Measurements from ENCODE around the gene CEP104. TPM values are rescaled to one million over a fixed set of nuclear protein-coding genes. Genes with fewer than 3 reads are reported as not detected.

The CEP104 gene
- total and polyA plus RNA-seq, 9 of the 15 experiments (the other 6 are each of a cell fraction or from before 2014, with no cell fraction given), result 11.2 to 63.4 (median 42.6) TPM

GRCh38 chr1:3774946-3775489 is 82.0 kb downstream of the CEP104 start (continued):
- TF ChIP-seq ZBTB7A (IDR thresholded peaks at IDR 0.05; ENCODE audit: borderline replicate concordance, control insufficient read depth, low read depth, low read length), result 0 out of 2 replicates have a peak, but pooled peaks have one; percentile 62
- TF ChIP-seq MTA1 (IDR thresholded peaks at IDR 0.05; ENCODE audit: borderline replicate concordance), result no peak; the same call in 1 of the 2 replicates
- no peak for TF ChIP-seq BDP1 (IDR thresholded peaks at IDR 0.05; ENCODE audit: insufficient read depth, insufficient read length)
- no peak for TF ChIP-seq YY1 (IDR thresholded peaks at IDR 0.05; ENCODE audit: borderline replicate concordance in 1 of 3, control insufficient read depth in 1 of 3, extremely low read depth in 1 of 3, insufficient read depth in 3 of 3, insufficient read length in 1 of 3, insufficient replicate concordance in 2 of 3, low read depth in 1 of 3, low read length in 2 of 3)
- TF ChIP-seq ZKSCAN1 (IDR thresholded peaks at IDR 0.05; ENCODE audit: low read depth, low read length), result no peak
- no peak for TF ChIP-seq HBP1 (CRISPR knock-in tag; IDR thresholded peaks at IDR 0.05)
- TF ChIP-seq POLR2AphosphoS5 (IDR thresholded peaks at IDR 0.05; ENCODE audit: control insufficient read depth, insufficient read depth, low read depth, low read length), result peak; percentile 92
- peak; percentile 96 for TF ChIP-seq TCF3 (CRISPR knock-in tag; IDR thresholded peaks at IDR 0.05)
- no peak for TF ChIP-seq SRSF7 (optimal IDR thresholded peaks at IDR 0.05; ENCODE audit: low read depth, low read length)
- TF ChIP-seq MTA2 (IDR thresholded peaks at IDR 0.05; ENCODE audit: low read depth), result peak; percentile 89
- TF ChIP-seq THRAP3 (IDR thresholded peaks at IDR 0.05; ENCODE audit: borderline replicate concordance), result no peak
- no peak for TF ChIP-seq MAX (CRISPR knock-in tag; IDR thresholded peaks at IDR 0.05)
- TF ChIP-seq GTF2F1 (IDR thresholded peaks at IDR 0.05; ENCODE audit: low read depth, low read length), result no peak
- TF ChIP-seq SMAD1 (IDR thresholded peaks at IDR 0.05; ENCODE audit: low read depth, low read length, partially characterized antibody), result peak; percentile 69
- TF ChIP-seq ILF3 (IDR thresholded peaks at IDR 0.05; ENCODE audit: borderline replicate concordance), result no peak; the same call in 1 of the 2 replicates
- TF ChIP-seq SAP30 (IDR thresholded peaks at IDR 0.05; ENCODE audit: borderline replicate concordance, insufficient read depth, low read depth, low read length, poor library complexity, severe bottlenecking), result no peak
- no peak for TF ChIP-seq ZNF407 (IDR thresholded peaks at IDR 0.05; ENCODE audit: low read depth)
- TF ChIP-seq CBX2 (IDR thresholded peaks at IDR 0.05; ENCODE audit: insufficient read depth, low read length, poor library complexity, severe bottlenecking), result no peak
